Measurements from ENCODE around the gene NR2E3.

NR2E3 gene

GRCh38 chr15:71812966-71813722 is 2.8 kb downstream of the NR2E3 start:
- Histone ChIP-seq H4K8ac (ENCODE audit: low read depth, low read length) (no peak overlapping the region), H3K4me1 (ENCODE audit: control insufficient read depth in 2 of 2, insufficient read depth in 1 of 2, low read depth in 1 of 2, low read length in 2 of 2) (peaks cover 0 to 5% of the 10 kb centered on the region in 2 donors), H2BK12ac (ENCODE audit: low read length) (no peak overlapping the region), H2BK5ac (ENCODE audit: low read length) (peak overlapping the region; percentile 29), H3K36me3 (replicated peaks in 1 of 2; ENCODE audit: control insufficient read depth in 2 of 2, insufficient read depth in 2 of 2, low read length in 2 of 2) (no peaks in the 10 kb centered on the region), H3K14ac (ENCODE audit: low read length) (no peak overlapping the region), H3K18ac (ENCODE audit: low read length) (no peak overlapping the region), H2AK5ac (ENCODE audit: low read depth, low read length) (peak overlapping the region; percentile 84), H3K4me2 (ENCODE audit: insufficient read depth, low read length, poor library complexity, severe bottlenecking) (no peak overlapping the region), H3K4me3 (ENCODE audit: low read length in 2 of 2) (no peak overlapping the region), H3K27me3 (ENCODE audit: control insufficient read depth in 3 of 3, insufficient read depth in 3 of 3, low read depth in 1 of 3, low read length in 3 of 3) (no peaks in the 10 kb centered on the region), H2BK15ac (ENCODE audit: low read length) (no peak overlapping the region), H3K23ac (ENCODE audit: low read depth, low read length, poor library complexity) (peak overlapping the region; percentile 65), H4K91ac (ENCODE audit: low read depth, low read length, poor library complexity) (no peak overlapping the region), H2BK120ac (ENCODE audit: low read depth, low read length) (no peak overlapping the region), H2AFZ (ENCODE audit: low read length) (no peak overlapping the region), H3K4ac (ENCODE audit: low read length) (no peak overlapping the region), H3K9me3 (replicated peaks in 1 of 2; ENCODE audit: control insufficient read depth in 2 of 2, insufficient read depth in 1 of 2, low read depth in 1 of 2, low read length in 2 of 2) (peaks cover 3% of the 10 kb centered on the region in 2 donors), H3K79me1 (ENCODE audit: low read depth, low read length) (no peaks in the 10 kb centered on the region), H3K9ac (ENCODE audit: low read depth, low read length, poor library complexity) (no peak overlapping the region), H3K27ac (replicated peaks; ENCODE audit: low read length) (no peak overlapping the region)
- DNase-seq (ENCODE audit: low spot score) = no peak
- WGBS, 2 donors (ENCODE audit: extremely low coverage in 2 of 2, insufficient read length in 2 of 2, insufficient replicate concordance in 1 of 2) = no CpG with 5 or more reads among the region's 16 CpGs

GRCh38 chr15:71813723-71814470 is 3.5 kb downstream of the NR2E3 start:
- WGBS, 2 donors (ENCODE audit: extremely low coverage in 2 of 2, insufficient read length in 2 of 2, insufficient replicate concordance in 1 of 2) = no CpG with 5 or more reads among the region's 9 CpGs
- no peak overlapping the region for H3K4ac ChIP-seq (ENCODE audit: low read length)
- peak overlapping the region; percentile 56 for H3K14ac ChIP-seq (ENCODE audit: low read length)
- H4K91ac ChIP-seq (ENCODE audit: low read depth, low read length, poor library complexity) = no peak overlapping the region
- no peak overlapping the region for H2AFZ ChIP-seq (ENCODE audit: low read length)
- H2AK5ac ChIP-seq (ENCODE audit: low read depth, low read length) = peak overlapping the region; percentile 84
- no peaks in the 10 kb centered on the region for H3K36me3 ChIP-seq (replicated peaks in 1 of 2; ENCODE audit: control insufficient read depth in 2 of 2, insufficient read depth in 2 of 2, low read length in 2 of 2)
- no peaks in the 10 kb centered on the region for H3K27me3 ChIP-seq (ENCODE audit: control insufficient read depth in 3 of 3, insufficient read depth in 3 of 3, low read depth in 1 of 3, low read length in 3 of 3)
- no peak overlapping the region for H4K8ac ChIP-seq (ENCODE audit: low read depth, low read length)
- peak overlapping the region; percentile 53 for H3K18ac ChIP-seq (ENCODE audit: low read length)
- H3K79me1 ChIP-seq (ENCODE audit: low read depth, low read length) = no peaks in the 10 kb centered on the region
- H2BK120ac ChIP-seq (ENCODE audit: low read depth, low read length) = no peak overlapping the region
- peak overlapping the region; percentile 67 for H2BK15ac ChIP-seq (ENCODE audit: low read length)
- H3K9ac ChIP-seq (ENCODE audit: low read depth, low read length, poor library complexity) = no peak overlapping the region
- peak overlapping the region; percentile 41 for H2BK12ac ChIP-seq (ENCODE audit: low read length)
- no peak for DNase-seq (ENCODE audit: low spot score)
- no peak overlapping the region for H3K4me3 ChIP-seq (ENCODE audit: low read length in 2 of 2)
- no peak overlapping the region for H3K4me2 ChIP-seq (ENCODE audit: insufficient read depth, low read length, poor library complexity, severe bottlenecking)
- peak overlapping the region; percentile 29 for H2BK5ac ChIP-seq (ENCODE audit: low read length)
- no peaks in the 10 kb centered on the region for H3K4me1 ChIP-seq (ENCODE audit: control insufficient read depth in 2 of 2, insufficient read depth in 1 of 2, low read depth in 1 of 2, low read length in 2 of 2)
- H3K9me3 ChIP-seq (replicated peaks in 1 of 2; ENCODE audit: control insufficient read depth in 2 of 2, insufficient read depth in 1 of 2, low read depth in 1 of 2, low read length in 2 of 2) = peaks cover 5 to 6% of the 10 kb centered on the region in 2 donors
- H3K27ac ChIP-seq (replicated peaks; ENCODE audit: low read length) = no peak overlapping the region
- peak overlapping the region; percentile 65 for H3K23ac ChIP-seq (ENCODE audit: low read depth, low read length, poor library complexity)

- no peak overlapping the region for H2BK15ac ChIP-seq (ENCODE audit: low read length)
- H3K23ac ChIP-seq (ENCODE audit: low read depth, low read length, poor library complexity) = no peak overlapping the region
- no peaks in the 10 kb centered on the region for H3K27me3 ChIP-seq (ENCODE audit: control insufficient read depth in 3 of 3, insufficient read depth in 3 of 3, low read depth in 1 of 3, low read length in 3 of 3)
- H2BK12ac ChIP-seq (ENCODE audit: low read length) = no peak overlapping the region
- H3K18ac ChIP-seq (ENCODE audit: low read length) = no peak overlapping the region
- no peak overlapping the region for H2BK5ac ChIP-seq (ENCODE audit: low read length)
- H2BK120ac ChIP-seq (ENCODE audit: low read depth, low read length) = no peak overlapping the region
- H3K14ac ChIP-seq (ENCODE audit: low read length) = no peak overlapping the region
- no peaks in the 10 kb centered on the region for H3K36me3 ChIP-seq (replicated peaks in 1 of 2; ENCODE audit: control insufficient read depth in 2 of 2, insufficient read depth in 2 of 2, low read length in 2 of 2)
- no peak overlapping the region for H4K91ac ChIP-seq (ENCODE audit: low read depth, low read length, poor library complexity)
- H3K4me1 ChIP-seq (ENCODE audit: control insufficient read depth in 2 of 2, insufficient read depth in 1 of 2, low read depth in 1 of 2, low read length in 2 of 2) = no peaks in the 10 kb centered on the region
- H3K9me3 ChIP-seq (replicated peaks in 1 of 2; ENCODE audit: control insufficient read depth in 2 of 2, insufficient read depth in 1 of 2, low read depth in 1 of 2, low read length in 2 of 2) = peaks cover 8 to 14% of the 10 kb centered on the region in 2 donors
- no peak for DNase-seq (ENCODE audit: low spot score)
- H3K4me3 ChIP-seq (ENCODE audit: low read length in 2 of 2) = no peak overlapping the region
- no peak overlapping the region for H2AK5ac ChIP-seq (ENCODE audit: low read depth, low read length)
- no peak overlapping the region for H3K9ac ChIP-seq (ENCODE audit: low read depth, low read length, poor library complexity)
- H3K27ac ChIP-seq (replicated peaks; ENCODE audit: low read length) = no peak overlapping the region
- no CpG with 5 or more reads among the region's 3 CpGs for WGBS, 2 donors (ENCODE audit: extremely low coverage in 2 of 2, insufficient read length in 2 of 2, insufficient replicate concordance in 1 of 2)
- no peaks in the 10 kb centered on the region for H3K79me1 ChIP-seq (ENCODE audit: low read depth, low read length)
- H2AFZ ChIP-seq (ENCODE audit: low read length) = no peak overlapping the region
- H4K8ac ChIP-seq (ENCODE audit: low read depth, low read length) = no peak overlapping the region
- no peak overlapping the region for H3K4ac ChIP-seq (ENCODE audit: low read length)
- H3K4me2 ChIP-seq (ENCODE audit: insufficient read depth, low read length, poor library complexity, severe bottlenecking) = no peak overlapping the region
Measured at GRCh38 chr15:71815301-71815700, 4.9 kb downstream of the NR2E3 start.

- peaks cover 16 to 26% of the 10 kb centered on the region in 2 donors for H3K9me3 ChIP-seq (replicated peaks in 1 of 2; ENCODE audit: control insufficient read depth in 2 of 2, insufficient read depth in 1 of 2, low read depth in 1 of 2, low read length in 2 of 2)
- H4K91ac ChIP-seq (ENCODE audit: low read depth, low read length, poor library complexity) = no peak overlapping the region
- no peak overlapping the region for H3K23ac ChIP-seq (ENCODE audit: low read depth, low read length, poor library complexity)
- H3K14ac ChIP-seq (ENCODE audit: low read length) = no peak overlapping the region
- H4K8ac ChIP-seq (ENCODE audit: low read depth, low read length) = no peak overlapping the region
- H2BK120ac ChIP-seq (ENCODE audit: low read depth, low read length) = no peak overlapping the region
- no peak overlapping the region for H3K9ac ChIP-seq (ENCODE audit: low read depth, low read length, poor library complexity)
- H3K27me3 ChIP-seq (ENCODE audit: control insufficient read depth in 3 of 3, insufficient read depth in 3 of 3, low read depth in 1 of 3, low read length in 3 of 3) = no peaks in the 10 kb centered on the region
- no peaks in the 10 kb centered on the region for H3K4me1 ChIP-seq (ENCODE audit: control insufficient read depth in 2 of 2, insufficient read depth in 1 of 2, low read depth in 1 of 2, low read length in 2 of 2)
- no peak overlapping the region for H3K27ac ChIP-seq (replicated peaks; ENCODE audit: low read length)
- no peak overlapping the region for H2AFZ ChIP-seq (ENCODE audit: low read length)
- no peak overlapping the region for H3K4me3 ChIP-seq (ENCODE audit: low read length in 2 of 2)
- H3K79me1 ChIP-seq (ENCODE audit: low read depth, low read length) = no peaks in the 10 kb centered on the region
- no CpG with 5 or more reads among the region's 13 CpGs for WGBS, 2 donors (ENCODE audit: extremely low coverage in 2 of 2, insufficient read length in 2 of 2, insufficient replicate concordance in 1 of 2)
- H2BK12ac ChIP-seq (ENCODE audit: low read length) = no peak overlapping the region
- H2BK15ac ChIP-seq (ENCODE audit: low read length) = no peak overlapping the region
- no peak overlapping the region for H2BK5ac ChIP-seq (ENCODE audit: low read length)
- H2AK5ac ChIP-seq (ENCODE audit: low read depth, low read length) = no peak overlapping the region
- DNase-seq (ENCODE audit: low spot score) = no peak
- H3K4ac ChIP-seq (ENCODE audit: low read length) = no peak overlapping the region
- H3K36me3 ChIP-seq (replicated peaks in 1 of 2; ENCODE audit: control insufficient read depth in 2 of 2, insufficient read depth in 2 of 2, low read length in 2 of 2) = no peaks in the 10 kb centered on the region
- H3K18ac ChIP-seq (ENCODE audit: low read length) = no peak overlapping the region
- no peak overlapping the region for H3K4me2 ChIP-seq (ENCODE audit: insufficient read depth, low read length, poor library complexity, severe bottlenecking)
Measured at GRCh38 chr15:71817351-71817750, 7.0 kb downstream of the NR2E3 start.
